A673 (cell line): Measurements from ENCODE around the gene TAL2. TPM values are rescaled to one million over a fixed set of nuclear protein-coding genes. Genes with fewer than 3 reads are reported as not detected.

Experiments used
- BruUV-seq: library from RNA; stranded (reverse); fragments of 400-500 nt; replicated peaks from 2 replicates; lab custom pipeline; 2021; lab: Mats Ljungman, UMichigan
- CTCF ChIA-PET: fragments of 300-600 bp; sonication (Branson Sonifier 250); formaldehyde crosslinking; loops from one replicate; lab custom pipeline; 2022; ENCODE audit warnings: antibody characterized with exemption; lab: Charles Lee
- POLR2A ChIA-PET: fragments of 300-600 bp; sonication (Branson Sonifier 250); formaldehyde crosslinking; loops from one replicate; lab custom pipeline; 2022; ENCODE audit warnings: antibody characterized with exemption; ENCODE audit not compliant: low non-redundant PET; lab: Charles Lee
- DNase-seq: peaks from one replicate; pipeline ENCODE4 v3.0.0-alpha.2; 2015; ENCODE audit warnings: low spot score
- H3K27ac ChIP-seq: fragments of 200-600 bp; sonication (generic); 2 replicates; pipeline ENCODE4 v1.5.1; 2016; ENCODE audit warnings: mixed run types, low read depth, mild to moderate bottlenecking, mixed read lengths, antibody characterized with exemption, low read length; ENCODE audit not compliant: poor library complexity, severe bottlenecking
- H3K27me3 ChIP-seq: fragments of 200-600 bp; sonication (generic); replicated peaks from 2 replicates; pipeline ENCODE4 v1.6.1; 2017; ENCODE audit warnings: mixed run types, low read depth, mild to moderate bottlenecking, mixed read lengths, antibody characterized with exemption, low read length; ENCODE audit not compliant: insufficient read depth, poor library complexity
- H3K36me3 ChIP-seq: fragments of 200-600 bp; sonication (generic); 2 replicates; pipeline ENCODE4 v1.6.1; 2016; ENCODE audit warnings: mixed run types, mild to moderate bottlenecking, mixed read lengths, antibody characterized with exemption, low read length; ENCODE audit not compliant: insufficient read depth, poor library complexity, severe bottlenecking
- H3K4me1 ChIP-seq: fragments of 200-600 bp; sonication (generic); 2 replicates; pipeline ENCODE4 v1.6.1; 2017; ENCODE audit warnings: mixed run types, mild to moderate bottlenecking, mixed read lengths, antibody characterized with exemption, low read length; ENCODE audit not compliant: insufficient read depth, poor library complexity, severe bottlenecking
- H3K4me3 ChIP-seq: fragments of 200-600 bp; sonication (generic); 2 replicates; pipeline ENCODE4 v1.5.1; 2016; ENCODE audit warnings: low read depth, mixed run types, mild to moderate bottlenecking, mixed read lengths, low read length; ENCODE audit not compliant: poor library complexity, severe bottlenecking
- H3K9me3 ChIP-seq: fragments of 200-600 bp; sonication (generic); 2 replicates; pipeline ENCODE4 v1.6.1; 2016; ENCODE audit warnings: mixed run types, low read depth, mild to moderate bottlenecking, mixed read lengths, antibody characterized with exemption, low read length; ENCODE audit not compliant: poor library complexity, severe bottlenecking
- EZH2 ChIP-seq: fragments of 200-600 bp; sonication (generic); IDR thresholded peaks from 2 replicates; pipeline ENCODE4 v1.6.1; 2017; ENCODE audit warnings: borderline replicate concordance, low read depth, mild to moderate bottlenecking, mixed read lengths, antibody characterized with exemption, low read length; ENCODE audit not compliant: poor library complexity, severe bottlenecking
- intact Hi-C: fragments of 100-400 bp; cut with micrococcal nuclease; formaldehyde crosslinking; loops from one replicate; pipeline ENCODE4 v1.10.0; 2022; ENCODE audit not compliant: unreplicated experiment
- total RNA-seq: library from RNA; stranded (reverse); gene quantifications from 2 replicates; pipeline ENCODE4 v1.2.3, GENCODE V29; 2021
- TF ChIP-seq, protein P1 (sequence below): fragments of 300-800, 200-600 bp; sonication (generic); conservative IDR thresholded peaks from 2 replicates; pipeline ENCODE4 v1.5.1; 2017; ENCODE audit warnings: low read depth, mild to moderate bottlenecking, antibody characterized with exemption, low read length, moderate library complexity, mixed read lengths

The TAL2 gene
- total RNA-seq, 1 experiment from 2014 or later = not detected

DNA sequence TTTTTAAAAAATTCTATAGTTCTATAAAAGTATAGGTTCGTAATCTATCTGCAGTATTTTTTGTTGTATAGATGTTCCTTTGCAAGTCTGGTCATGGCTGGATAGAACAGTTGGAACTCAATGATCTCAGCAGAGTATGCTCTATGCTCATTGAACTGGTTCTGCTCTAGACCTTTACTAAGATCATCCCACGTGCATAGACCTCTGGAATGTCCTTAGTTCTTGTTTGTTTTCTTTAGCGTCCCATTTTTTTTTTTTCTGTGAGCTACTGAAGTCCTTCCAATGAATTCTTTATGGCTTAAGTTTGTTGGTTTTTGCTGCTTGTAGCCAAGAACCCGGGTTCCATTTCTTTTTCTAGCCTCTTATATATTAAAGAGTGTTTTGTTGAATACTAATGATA is 35.6 kb downstream of the TAL2 start:
- no peaks in the 10 kb centered on the region for H3K9me3 ChIP-seq
- POLR2A ChIA-PET = no interaction called here
- intact Hi-C loops = loop anchor here (10.0 kb wide), 1 partner anchor 273 kb away; no protein-coding TSS in a partner anchor

DNA sequence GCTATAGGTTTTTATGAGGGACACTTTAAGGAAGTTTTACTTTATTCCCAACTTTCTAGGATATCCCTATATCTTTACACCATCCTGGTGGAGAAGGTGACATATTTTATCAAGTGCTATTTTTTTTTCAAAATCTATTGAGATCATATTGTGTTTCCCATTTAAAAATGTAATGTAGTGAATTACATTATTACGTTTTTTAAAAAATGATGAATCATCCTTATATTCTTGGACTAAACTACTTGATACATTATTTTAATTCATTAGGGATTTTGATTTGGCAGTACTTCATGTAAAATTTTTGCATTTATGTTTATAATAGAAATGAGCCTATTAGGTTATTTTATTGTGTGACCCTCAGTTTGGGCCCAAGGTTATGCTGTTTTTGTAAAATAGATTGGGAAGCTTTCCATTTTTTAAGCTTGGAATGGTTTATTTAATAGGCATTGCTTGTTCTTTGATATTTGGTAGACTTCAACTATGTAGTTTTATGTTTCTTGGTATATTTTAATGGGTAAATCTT is 36.2 kb downstream of the TAL2 start:
- Histone ChIP-seq H3K27ac (no peak overlapping the region), H3K36me3 (no peaks in the 10 kb centered on the region), H3K4me1 (peaks cover 4% of the 10 kb centered on the region), H3K4me3 (no peak overlapping the region), H3K27me3 (peaks cover 1% of the 10 kb centered on the region), H3K9me3 (no peaks in the 10 kb centered on the region)
- TF ChIP-seq, protein P1, sequence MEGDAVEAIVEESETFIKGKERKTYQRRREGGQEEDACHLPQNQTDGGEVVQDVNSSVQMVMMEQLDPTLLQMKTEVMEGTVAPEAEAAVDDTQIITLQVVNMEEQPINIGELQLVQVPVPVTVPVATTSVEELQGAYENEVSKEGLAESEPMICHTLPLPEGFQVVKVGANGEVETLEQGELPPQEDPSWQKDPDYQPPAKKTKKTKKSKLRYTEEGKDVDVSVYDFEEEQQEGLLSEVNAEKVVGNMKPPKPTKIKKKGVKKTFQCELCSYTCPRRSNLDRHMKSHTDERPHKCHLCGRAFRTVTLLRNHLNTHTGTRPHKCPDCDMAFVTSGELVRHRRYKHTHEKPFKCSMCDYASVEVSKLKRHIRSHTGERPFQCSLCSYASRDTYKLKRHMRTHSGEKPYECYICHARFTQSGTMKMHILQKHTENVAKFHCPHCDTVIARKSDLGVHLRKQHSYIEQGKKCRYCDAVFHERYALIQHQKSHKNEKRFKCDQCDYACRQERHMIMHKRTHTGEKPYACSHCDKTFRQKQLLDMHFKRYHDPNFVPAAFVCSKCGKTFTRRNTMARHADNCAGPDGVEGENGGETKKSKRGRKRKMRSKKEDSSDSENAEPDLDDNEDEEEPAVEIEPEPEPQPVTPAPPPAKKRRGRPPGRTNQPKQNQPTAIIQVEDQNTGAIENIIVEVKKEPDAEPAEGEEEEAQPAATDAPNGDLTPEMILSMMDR = no peak
- no peak for TF ChIP-seq EZH2
- intact Hi-C loops = loop anchor here (10.0 kb wide), 1 partner anchor 274 kb away; no protein-coding TSS in a partner anchor
- DNase-seq = no peak
- ChIA-PET CTCF (no interaction called here), POLR2A (no interaction called here)
- no TSS peak for BruUV-seq

More for the DNA sequence above, 35.6 kb downstream of the TAL2 start:
- no peak overlapping the region for H3K27ac ChIP-seq
- CTCF ChIA-PET = no interaction called here
- TF ChIP-seq, protein P1 = no peak
- TF ChIP-seq EZH2 = no peak
- H3K36me3 ChIP-seq = no peaks in the 10 kb centered on the region
- H3K4me1 ChIP-seq = peaks cover 4% of the 10 kb centered on the region
- no peak for DNase-seq
- no peak overlapping the region for H3K4me3 ChIP-seq
- BruUV-seq = no TSS peak
- peaks cover 7% of the 10 kb centered on the region for H3K27me3 ChIP-seq

DNA sequence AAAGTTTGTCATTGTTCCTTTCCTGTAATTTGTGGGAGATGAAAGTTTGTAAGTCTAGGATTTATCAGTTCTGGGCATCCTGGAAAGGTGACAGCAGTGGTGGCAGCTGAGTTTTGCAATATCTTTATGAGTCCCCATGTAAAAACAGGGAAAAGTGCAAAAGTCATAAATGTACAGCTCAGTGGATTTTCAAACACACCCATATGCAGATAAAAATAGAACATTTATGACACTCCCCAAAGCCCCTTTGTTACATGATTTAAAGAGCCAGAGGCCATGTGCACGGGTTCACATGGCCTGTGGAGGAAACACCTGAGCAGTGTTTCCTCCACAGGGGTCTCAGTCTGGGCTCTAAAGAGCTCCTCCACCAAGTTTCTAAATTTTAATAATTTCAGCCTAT is 38.4 kb downstream of the TAL2 start:
- intact Hi-C loops = no loop called here
- Histone ChIP-seq H3K27me3 (no peaks in the 10 kb centered on the region), H3K9me3 (no peaks in the 10 kb centered on the region), H3K36me3 (no peaks in the 10 kb centered on the region), H3K4me1 (no peaks in the 10 kb centered on the region), H3K27ac (no peak overlapping the region), H3K4me3 (no peak overlapping the region)
- no peak for DNase-seq
- TF ChIP-seq, protein P1 = no peak
- no peak for TF ChIP-seq EZH2
- no TSS peak for BruUV-seq
- CTCF ChIA-PET = no interaction called here
- POLR2A ChIA-PET = no interaction called here
